Activated B cell treated with CpG ODN at 0.5 μM for 24 hours (primary cell): ENCODE data around the gene ZSCAN16. TPM values are rescaled to one million over a fixed set of nuclear protein-coding genes. Genes with fewer than 3 reads are reported as not detected.

Experiments used
- ATAC-seq: fragments of 200-7000 bp; cut with Tn5 transposase; one replicate; pipeline ENCODE4 v1.10.0; 2021; ENCODE audit warnings: low read depth, mild to moderate bottlenecking, moderate library complexity
- CTCF ChIA-PET: fragments of 350-600 bp; sonication (Branson Sonifier 250); formaldehyde crosslinking; loops from one replicate; lab custom pipeline; 2021; ENCODE audit warnings: antibody characterized with exemption; lab: Charles Lee
- POLR2A ChIA-PET: fragments of 350-600 bp; sonication (Branson Sonifier 250); formaldehyde crosslinking; loops from one replicate; lab custom pipeline; 2021; ENCODE audit warnings: antibody characterized with exemption; lab: Charles Lee
- DNase-seq: peaks from one replicate; pipeline ENCODE4 v3.0.0; 2022
- H3K27ac Mint-ChIP-seq: one replicate; pipeline ENCODE4 v1.8.0; 2020; ENCODE audit warnings: mixed read lengths
- H3K27me3 Mint-ChIP-seq: one replicate; pipeline ENCODE4 v1.8.0; 2021; ENCODE audit warnings: mixed read lengths
- H3K36me3 Mint-ChIP-seq: one replicate; pipeline ENCODE4 v1.8.0; 2021; ENCODE audit warnings: low read depth, mixed read lengths
- H3K4me1 Mint-ChIP-seq: one replicate; pipeline ENCODE4 v1.8.0; 2021; ENCODE audit warnings: mixed read lengths
- H3K4me3 Mint-ChIP-seq: one replicate; pipeline ENCODE4 v1.8.0; 2020; ENCODE audit warnings: mild to moderate bottlenecking, mixed read lengths
- H3K9me3 Mint-ChIP-seq: one replicate; pipeline ENCODE4 v1.8.0; 2020; ENCODE audit warnings: mixed read lengths
- CTCF ChIP-seq: fragments of 200-600 bp; IDR thresholded peaks from one replicate; pipeline ENCODE4 v1.8.0; 2022; ENCODE audit warnings: antibody characterized with exemption, mild to moderate bottlenecking
- intact Hi-C: fragments of 100-400 bp; cut with micrococcal nuclease; formaldehyde crosslinking; loops from one replicate; pipeline ENCODE4 v1.15.1; 2024
- total RNA-seq: library from RNA; stranded (reverse); gene quantifications from 2 replicates; pipeline ENCODE4 v1.2.3, GENCODE V29; 2022

Gene ZSCAN16
- total RNA-seq, 1 donor from 2014 or later = 12.6 TPM

- Mint-ChIP-seq H3K4me1 (peaks cover 68% of the 10 kb centered on the region), H3K9me3 (no peaks in the 10 kb centered on the region), H3K27ac (peak within 1 kb of the TSS; percentile 93), H3K4me3 (peak within 1 kb of the TSS; percentile 96), H3K36me3 (peaks cover 47% of the 10 kb centered on the region), H3K27me3 (no peaks in the 10 kb centered on the region)
- intact Hi-C loops = loop anchor here (1.0 kb wide), 5 partner anchors 17 to 454 kb away; partner anchors contain the start of genes ZKSCAN4, ZNF165, ZSCAN12 and ZSCAN16
- POLR2A ChIA-PET = interaction anchor here (0.5 to 8.6 kb wide), 39 partner anchors 10 to 1985 kb away, joined by 3 to 170 read pairs (median 5); partner anchors contain the start of genes ZKSCAN3, ZKSCAN4, ZNF165 and ZSCAN12
- DNase-seq = peak; percentile 66
- no peak for TF ChIP-seq CTCF
- CTCF ChIA-PET = interaction anchor here (0.6 to 4.4 kb wide), 5 partner anchors 86 to 475 kb away, joined by 3 to 23 read pairs (median 4); partner anchors contain the start of gene ZSCAN26
- ATAC-seq = peak; percentile 69
Observed at GRCh38 chr6:28141500-28142329, 17.3 kb downstream of the ZSCAN16 start, which contains the start of gene ZKSCAN8. Gene ZKSCAN8, plus strand, starts transcription at chr6:28141883. Its CDS starts 6,525 bp downstream, at chr6:28148408.

GRCh38 chr6:28142446-28142845, 18.0 kb downstream of the ZSCAN16 start:
- TF ChIP-seq CTCF = no peak
- Mint-ChIP-seq H3K9me3 (no peaks in the 10 kb centered on the region), H3K4me1 (peaks cover 68% of the 10 kb centered on the region), H3K36me3 (peaks cover 45% of the 10 kb centered on the region), H3K27me3 (no peaks in the 10 kb centered on the region), H3K27ac (peak overlapping the region; percentile 93), H3K4me3 (peak overlapping the region; percentile 96)
- ChIA-PET CTCF (interaction anchor here (0.6 to 4.4 kb wide), 3 partner anchors 124 to 474 kb away, joined by 4 to 23 read pairs (median 6); partner anchors contain the start of gene ZSCAN26), POLR2A (interaction anchor here (1.1 to 8.6 kb wide), 14 partner anchors 11 to 782 kb away, joined by 3 to 170 read pairs (median 9); partner anchors contain the start of genes ZKSCAN4, ZSCAN12, ZSCAN16 and ZSCAN26)
- intact Hi-C loops = no loop called here
- no peak for DNase-seq
- no peak for ATAC-seq

GRCh38 chr6:28145231-28145630, 20.8 kb downstream of the ZSCAN16 start:
- peaks cover 69% of the 10 kb centered on the region for H3K36me3 Mint-ChIP-seq
- H3K4me1 Mint-ChIP-seq = peaks cover 42% of the 10 kb centered on the region
- no peak overlapping the region for H3K4me3 Mint-ChIP-seq
- intact Hi-C loops = no loop called here
- no peak overlapping the region for H3K27ac Mint-ChIP-seq
- TF ChIP-seq CTCF = no peak
- ChIA-PET CTCF (no interaction called here), POLR2A (no interaction called here)
- DNase-seq (no peak), ATAC-seq (no peak)
- no peaks in the 10 kb centered on the region for H3K27me3 Mint-ChIP-seq
- H3K9me3 Mint-ChIP-seq = no peaks in the 10 kb centered on the region

- Mint-ChIP-seq H3K4me3 (no peak overlapping the region), H3K36me3 (peaks cover 95% of the 10 kb centered on the region), H3K27ac (no peak overlapping the region), H3K9me3 (peaks cover 8% of the 10 kb centered on the region), H3K4me1 (no peaks in the 10 kb centered on the region), H3K27me3 (no peaks in the 10 kb centered on the region)
- ATAC-seq = no peak
- intact Hi-C loops = no loop called here
- no peak for DNase-seq
- no peak for TF ChIP-seq CTCF
- ChIA-PET CTCF (interaction anchor here (0.9 kb wide), 1 partner anchor 204 kb away, joined by 3 read pairs; no protein-coding TSS in a partner anchor), POLR2A (interaction anchor here (2.0 kb wide), 1 partner anchor 11 kb away, joined by 8 read pairs; the partner anchor contains the start of gene ZKSCAN8)
Observed at GRCh38 chr6:28152531-28152930, 28.1 kb downstream of the ZSCAN16 start.

GRCh38 chr6:28153546-28153945, 29.1 kb downstream of the ZSCAN16 start:
- Mint-ChIP-seq H3K27ac (no peak overlapping the region), H3K4me3 (no peak overlapping the region), H3K9me3 (peaks cover 8% of the 10 kb centered on the region), H3K4me1 (no peaks in the 10 kb centered on the region), H3K36me3 (peaks cover 93% of the 10 kb centered on the region), H3K27me3 (no peaks in the 10 kb centered on the region)
- no peak for ATAC-seq
- TF ChIP-seq CTCF = no peak
- intact Hi-C loops = no loop called here
- CTCF ChIA-PET = interaction anchor here (1.0 kb wide), 1 partner anchor 203 kb away, joined by 3 read pairs; no protein-coding TSS in a partner anchor
- POLR2A ChIA-PET = interaction anchor here (0.6 to 2.0 kb wide), 2 partner anchors 12 to 1573 kb away, joined by 8 to 11 read pairs; partner anchors contain the start of gene ZKSCAN8
- no peak for DNase-seq
